Kidney epithelial cell (primary cell): ENCODE measurements around the gene NRK. TPM values are rescaled to one million over a fixed set of nuclear protein-coding genes. Genes with fewer than 3 reads are reported as not detected.

Experiments used
- total RNA-seq: library from RNA; depleted of rRNA; stranded (reverse); fragments of >200 nt; gene quantifications from 2 replicates; pipeline ENCODE4 v1.2.3, GENCODE V29; 2015

NRK gene
- total RNA-seq, 1 donor from 2014 or later, result 9.0 TPM

Other genes starting within 250 kb of the NRK start
- gene SERPINA7, start 216.2 kb downstream of the NRK start, total RNA-seq, result not detected in 2 replicates